Effector memory CD4-positive, alpha-beta T cell (primary cell): ENCODE measurements around the gene TGM1.

Source experiments
- DNase-seq, 3 donors: peaks; one replicate each; pipeline ENCODE4 v3.0.0-alpha.2; 2020
- H3K27ac ChIP-seq: 2 replicates; pipeline ENCODE4 v1.7.0; 2013; ENCODE audit warnings: mild to moderate bottlenecking, low read length, moderate library complexity; ENCODE audit not compliant: insufficient read depth, poor library complexity, severe bottlenecking
- H3K27me3 ChIP-seq: replicated peaks from 2 replicates; pipeline ENCODE4 v1.7.0; 2013; ENCODE audit warnings: mild to moderate bottlenecking, low read length; ENCODE audit not compliant: insufficient read depth, control insufficient read depth, poor library complexity, severe bottlenecking
- H3K36me3 ChIP-seq: 2 replicates; pipeline ENCODE4 v1.7.0; 2013; ENCODE audit warnings: mild to moderate bottlenecking, low read length, moderate library complexity; ENCODE audit not compliant: control insufficient read depth, insufficient read depth
- H3K4me1 ChIP-seq: 2 replicates; pipeline ENCODE4 v1.7.0; 2013; ENCODE audit warnings: low read length, mild to moderate bottlenecking; ENCODE audit not compliant: control insufficient read depth, insufficient read depth, poor library complexity, severe bottlenecking
- H3K4me3 ChIP-seq: 2 replicates; pipeline ENCODE4 v1.7.0; 2013; ENCODE audit warnings: low read length, low read depth, mild to moderate bottlenecking; ENCODE audit not compliant: insufficient read depth, poor library complexity, severe bottlenecking
- H3K9me3 ChIP-seq: 2 replicates; pipeline ENCODE4 v1.7.0; 2013; ENCODE audit warnings: mild to moderate bottlenecking, low read length, moderate library complexity; ENCODE audit not compliant: control insufficient read depth

Gene TGM1

DNA sequence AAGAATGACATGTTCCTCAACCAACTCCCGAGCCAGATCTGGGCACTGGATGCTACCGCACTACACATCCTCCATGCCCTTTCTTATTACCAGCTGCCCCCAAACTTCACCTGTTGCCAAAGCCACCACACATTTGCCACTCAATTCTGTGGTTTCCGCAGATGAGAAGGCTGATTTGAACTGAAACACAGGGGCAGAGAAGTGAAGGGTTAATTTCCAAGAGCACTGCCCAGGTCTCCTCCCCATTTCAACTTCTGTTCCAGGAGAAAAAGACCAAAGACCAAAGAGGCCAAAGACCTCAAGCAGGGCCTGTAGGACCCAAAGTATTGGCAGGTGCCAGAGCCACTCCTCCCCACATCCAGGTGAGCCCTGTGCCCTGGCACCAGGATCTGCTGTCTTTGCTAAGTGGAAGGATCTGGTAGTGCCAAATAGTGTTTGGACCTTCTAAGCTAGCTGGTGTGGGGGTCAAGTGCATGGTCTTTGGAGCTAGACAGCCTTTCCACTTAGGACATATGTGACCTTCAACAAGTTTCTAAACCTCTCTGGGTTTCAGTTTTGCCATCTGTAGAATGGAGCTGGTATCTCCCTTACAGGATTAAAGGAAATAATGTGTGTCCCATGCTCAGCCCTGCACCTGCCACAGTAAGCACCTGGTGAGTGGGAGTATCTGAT, 28.6 kb upstream of the TGM1 start:
- Histone ChIP-seq H3K27me3 (no peaks in the 10 kb centered on the region), H3K4me3 (no peak overlapping the region), H3K9me3 (no peaks in the 10 kb centered on the region), H3K4me1 (peaks cover 2% of the 10 kb centered on the region), H3K27ac (no peak overlapping the region), H3K36me3 (peaks cover 42% of the 10 kb centered on the region)
- no peak for DNase-seq

DNA sequence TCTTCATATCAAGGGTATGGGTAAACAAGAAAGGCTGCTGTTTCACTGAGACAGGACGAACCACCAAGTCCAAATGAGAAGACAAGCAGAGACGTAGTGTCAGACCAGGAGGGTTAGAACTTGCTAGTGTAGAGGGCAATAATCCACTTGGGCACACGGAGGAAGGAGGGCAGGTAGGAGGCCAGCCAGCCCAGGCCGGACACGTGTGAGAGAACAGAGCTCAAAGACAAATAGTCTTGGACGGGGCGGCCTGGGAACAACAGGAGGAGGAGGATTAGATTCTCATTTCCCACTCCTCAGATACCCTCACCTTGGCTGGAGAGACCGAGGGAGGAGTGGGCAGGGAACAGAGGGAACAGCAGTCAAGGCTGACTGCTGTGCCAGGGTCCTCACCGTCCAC, 27.8 kb upstream of the TGM1 start:
- Histone ChIP-seq H3K4me3 (no peak overlapping the region), H3K27ac (no peak overlapping the region), H3K36me3 (peaks cover 34% of the 10 kb centered on the region), H3K4me1 (peaks cover 2% of the 10 kb centered on the region), H3K27me3 (no peaks in the 10 kb centered on the region), H3K9me3 (no peaks in the 10 kb centered on the region)
- DNase-seq, result no peak

DNA sequence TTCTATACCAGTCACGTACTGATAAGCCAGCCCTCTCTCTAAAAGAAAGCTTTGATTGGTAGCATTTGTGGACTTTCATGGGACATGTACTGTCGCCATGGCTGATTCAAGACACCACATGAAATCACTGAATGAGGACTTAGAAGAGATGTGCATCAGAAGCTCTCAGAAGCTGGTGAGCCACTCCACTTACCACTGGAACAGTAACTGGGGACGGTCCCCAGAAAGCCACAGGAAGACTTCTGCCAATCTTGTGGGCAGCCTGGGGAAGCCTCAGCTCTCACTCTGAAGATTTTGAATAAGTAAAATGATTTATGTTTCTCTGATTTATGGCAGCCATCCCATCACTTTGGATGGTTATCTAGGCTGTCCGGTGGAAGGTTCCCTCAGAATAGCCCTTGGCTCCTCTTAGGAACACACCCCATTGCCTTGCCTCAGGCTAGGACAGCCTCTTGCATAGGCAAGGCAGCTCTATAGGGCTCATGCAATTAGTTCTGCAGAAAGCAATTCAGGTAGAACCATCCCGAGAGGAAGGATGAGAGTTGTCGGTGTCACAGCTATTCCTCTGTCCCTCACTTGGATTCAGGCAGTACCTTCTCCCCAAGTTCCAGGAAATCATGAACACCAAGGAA, 26.8 kb upstream of the TGM1 start:
- Histone ChIP-seq H3K36me3 (peaks cover 25% of the 10 kb centered on the region), H3K4me3 (no peak overlapping the region), H3K4me1 (peaks cover 2% of the 10 kb centered on the region), H3K9me3 (no peaks in the 10 kb centered on the region), H3K27ac (no peak overlapping the region), H3K27me3 (no peaks in the 10 kb centered on the region)
- DNase-seq, result no peak

DNA sequence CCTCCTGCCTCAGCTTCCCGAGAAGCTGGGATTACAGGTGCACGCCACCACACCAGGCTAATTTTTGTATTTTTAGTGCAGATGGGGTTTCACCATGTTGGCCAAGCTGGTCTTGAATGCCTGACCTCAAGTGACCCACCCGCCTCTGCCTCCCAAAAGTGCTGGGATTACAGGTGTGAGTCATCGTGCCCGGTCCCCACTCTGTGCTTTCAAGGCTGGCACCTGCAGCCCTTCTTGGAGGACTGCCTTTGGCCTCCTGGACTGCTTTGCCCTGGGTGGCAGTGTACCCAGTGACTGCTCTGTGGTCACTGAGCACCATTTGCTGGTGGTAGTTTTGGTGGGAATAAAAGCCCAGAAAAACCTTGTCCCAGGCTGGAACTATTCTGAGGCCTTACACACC, 24.0 kb upstream of the TGM1 start:
- DNase-seq, result no peak

DNA sequence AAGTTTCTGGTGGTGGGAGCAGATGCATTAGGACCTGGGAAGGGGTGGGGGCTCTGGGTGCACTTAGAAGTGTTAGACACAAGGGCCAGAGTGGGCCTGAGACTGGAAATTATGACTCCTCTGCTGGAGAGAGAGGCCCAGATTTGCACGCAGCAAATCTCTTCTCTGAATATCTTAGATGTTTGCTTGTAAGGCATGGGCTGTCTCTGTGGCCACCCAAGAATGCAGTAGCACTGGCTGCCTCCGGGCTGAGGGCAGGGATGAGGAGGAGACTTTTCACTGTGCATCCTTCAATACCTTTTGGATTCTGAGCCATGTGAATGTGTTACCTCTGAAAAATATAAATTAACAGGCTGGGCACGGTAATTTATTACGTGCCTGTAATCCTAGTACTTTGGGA, 22.4 kb upstream of the TGM1 start:
- Histone ChIP-seq H3K27ac (no peak overlapping the region), H3K36me3 (peaks cover under 1% of the 10 kb centered on the region), H3K4me1 (peaks cover 2% of the 10 kb centered on the region), H3K9me3 (no peaks in the 10 kb centered on the region), H3K27me3 (no peaks in the 10 kb centered on the region), H3K4me3 (no peak overlapping the region)
- DNase-seq, result no peak

More for the DNA sequence above, 24.0 kb upstream of the TGM1 start:
- Histone ChIP-seq H3K9me3 (no peaks in the 10 kb centered on the region), H3K4me3 (no peak overlapping the region), H3K36me3 (peaks cover 17% of the 10 kb centered on the region), H3K27ac (no peak overlapping the region), H3K27me3 (no peaks in the 10 kb centered on the region), H3K4me1 (peaks cover 2% of the 10 kb centered on the region)

DNA sequence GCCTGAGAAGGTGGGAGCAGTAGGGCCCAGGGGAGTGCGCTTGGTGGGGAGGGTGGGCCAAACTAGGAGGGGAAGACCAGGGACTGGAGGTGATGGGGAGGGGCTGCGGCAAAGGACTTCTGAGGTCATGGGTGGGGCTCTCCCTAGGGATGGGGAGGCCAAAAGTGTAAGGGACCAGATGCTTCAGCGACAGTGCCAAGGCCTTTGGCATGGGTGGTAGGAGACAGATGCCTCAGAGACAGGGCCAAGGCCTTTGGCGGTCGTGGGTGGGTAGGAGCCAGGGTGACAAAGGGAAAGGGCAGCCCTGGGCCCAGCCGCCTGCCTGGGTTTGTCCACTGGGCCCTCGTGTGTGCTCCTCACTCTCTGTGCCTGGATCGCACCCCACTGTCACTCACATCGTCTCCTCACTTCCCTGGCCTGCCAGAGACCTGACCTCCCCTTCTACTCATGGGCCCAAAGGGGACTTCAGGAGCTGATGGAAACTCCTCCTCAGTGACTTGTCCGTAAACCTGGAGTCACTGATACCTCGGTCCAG, 21.6 kb upstream of the TGM1 start:
- H3K4me3 ChIP-seq, result no peak overlapping the region
- H3K36me3 ChIP-seq, result no peaks in the 10 kb centered on the region
- no peak for DNase-seq
- no peak overlapping the region for H3K27ac ChIP-seq
- H3K4me1 ChIP-seq, result peaks cover 3% of the 10 kb centered on the region
- no peaks in the 10 kb centered on the region for H3K9me3 ChIP-seq
- H3K27me3 ChIP-seq, result no peaks in the 10 kb centered on the region

DNA sequence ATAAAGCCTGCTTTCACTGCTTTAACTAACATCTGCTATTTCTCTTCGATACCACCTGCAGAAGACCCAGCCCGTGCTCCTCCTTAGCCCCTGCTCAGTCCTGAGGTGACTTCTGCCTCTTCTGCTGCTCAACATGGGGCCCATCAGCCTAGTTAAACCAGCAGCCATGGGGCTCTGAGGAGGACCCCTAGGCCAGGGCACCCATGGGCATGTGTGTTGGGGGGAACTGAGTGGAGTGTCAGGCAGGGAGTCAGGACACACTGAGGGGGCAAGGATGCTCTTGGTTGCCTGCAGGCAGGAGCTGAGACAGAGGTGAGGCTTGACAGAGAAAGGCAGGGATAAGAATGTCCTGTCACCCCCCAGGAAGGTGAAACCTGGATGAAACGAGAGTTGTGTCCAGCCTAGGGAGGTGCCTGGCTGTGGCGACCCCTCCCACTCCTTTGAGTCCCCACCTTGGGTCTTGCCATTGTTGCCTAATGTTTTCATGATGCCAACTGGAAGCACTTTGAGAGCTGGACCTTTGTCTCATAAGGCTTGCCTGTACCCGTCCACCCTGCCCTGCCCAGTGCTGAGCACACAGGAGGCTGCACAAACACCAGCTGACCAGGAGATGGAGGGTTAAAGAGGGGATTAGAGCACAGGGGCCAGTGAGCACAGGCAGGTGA, 21.0 kb upstream of the TGM1 start:
- H3K4me1 ChIP-seq, result peaks cover 9% of the 10 kb centered on the region
- DNase-seq, result no peak
- no peak overlapping the region for H3K4me3 ChIP-seq
- H3K9me3 ChIP-seq, result no peaks in the 10 kb centered on the region
- H3K27ac ChIP-seq, result no peak overlapping the region
- no peaks in the 10 kb centered on the region for H3K36me3 ChIP-seq
- no peaks in the 10 kb centered on the region for H3K27me3 ChIP-seq

DNA sequence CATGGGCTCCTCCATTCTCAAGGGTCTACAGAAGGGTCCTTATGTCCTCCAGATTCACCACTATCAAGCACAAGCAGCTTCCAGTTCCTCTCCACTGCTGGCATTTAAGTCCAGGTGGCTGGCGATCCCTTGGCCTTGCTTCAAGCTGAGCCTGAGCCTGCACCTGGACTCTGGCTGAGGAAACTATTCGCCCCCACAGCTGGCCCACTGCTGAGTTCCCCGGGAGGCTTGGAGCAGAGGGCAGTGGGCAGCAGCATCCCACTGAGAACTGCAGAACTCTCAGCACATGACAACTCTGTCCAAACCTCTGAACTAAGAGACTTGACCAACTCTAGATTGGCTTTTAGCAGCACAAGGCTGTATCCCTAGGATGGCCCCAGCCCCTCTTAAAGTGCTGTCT, 19.8 kb upstream of the TGM1 start:
- no peaks in the 10 kb centered on the region for H3K9me3 ChIP-seq
- no peaks in the 10 kb centered on the region for H3K27me3 ChIP-seq
- H3K4me1 ChIP-seq, result peaks cover 14% of the 10 kb centered on the region
- no peak overlapping the region for H3K4me3 ChIP-seq
- H3K27ac ChIP-seq, result no peak overlapping the region
- no peaks in the 10 kb centered on the region for H3K36me3 ChIP-seq
- DNase-seq, result no peak

DNA sequence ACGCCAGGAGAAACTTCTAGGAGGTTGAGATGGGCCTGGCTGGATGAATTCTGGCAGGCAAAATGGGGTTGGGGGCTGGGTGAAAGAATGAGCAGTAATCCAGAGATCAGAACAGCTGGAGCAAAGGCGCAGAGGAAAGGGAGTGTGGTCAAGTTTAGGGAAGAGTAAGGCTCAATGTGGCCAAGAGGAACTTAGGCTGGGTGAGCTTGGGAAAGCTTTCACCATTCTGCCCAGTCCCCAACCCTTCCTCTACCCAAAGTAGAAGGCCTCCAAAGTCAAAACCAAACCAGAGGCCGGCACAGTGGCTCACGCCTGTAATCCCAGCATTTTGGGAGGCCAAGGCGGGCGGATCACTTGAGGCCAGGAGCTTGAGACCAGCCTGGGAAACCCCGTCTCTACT, 18.7 kb upstream of the TGM1 start:
- Histone ChIP-seq H3K27ac (no peak overlapping the region), H3K4me3 (no peak overlapping the region), H3K4me1 (peaks cover 14% of the 10 kb centered on the region), H3K9me3 (no peaks in the 10 kb centered on the region), H3K36me3 (no peaks in the 10 kb centered on the region), H3K27me3 (no peaks in the 10 kb centered on the region)
- no peak for DNase-seq
